Measurements from ENCODE around the gene ZNF267. TPM values are rescaled to one million over a fixed set of nuclear protein-coding genes. Genes with fewer than 3 reads are reported as not detected.

Gene ZNF267
- total RNA-seq, 4 donors from 2014 or later, result 10.6 to 51.2 (median 12.0) TPM

DNA sequence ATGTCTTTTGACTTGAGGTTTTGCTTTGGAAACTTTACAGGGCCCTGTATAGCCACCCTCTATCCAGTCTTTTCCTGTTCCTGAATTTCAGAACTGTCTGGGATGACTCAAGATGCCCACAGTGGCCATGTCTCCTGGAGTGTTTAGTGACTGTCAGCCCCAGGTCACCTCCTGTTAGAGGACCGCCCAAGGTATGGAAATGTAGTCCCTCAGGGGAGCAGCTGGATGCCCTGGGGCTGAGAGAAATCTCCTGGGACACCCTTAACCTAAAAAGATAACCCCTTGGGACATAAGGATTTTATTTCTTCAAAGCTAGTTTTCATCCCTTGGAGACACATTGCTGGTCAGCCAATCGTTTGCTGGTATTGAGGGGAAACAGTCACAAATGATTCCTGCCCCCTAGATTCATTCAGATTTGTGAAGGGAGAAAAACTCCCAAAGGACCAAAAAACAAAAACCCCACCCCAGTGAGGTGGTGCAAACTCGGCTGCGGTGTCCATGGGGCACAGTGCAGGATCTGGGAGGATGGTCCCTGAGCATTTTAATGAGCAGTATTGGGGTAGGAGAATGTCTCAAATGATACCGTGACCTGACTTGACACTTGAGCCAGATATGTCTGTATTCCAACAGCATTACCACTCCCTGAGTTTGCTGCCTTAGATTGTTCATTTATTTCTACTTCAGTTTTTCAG is 1.7 kb downstream of the ZNF267 start:
- Histone ChIP-seq H3K4me1 (peaks cover 0 to 47% (median 25%) of the 10 kb centered on the region in 4 donors), H3K4me3 (peak overlapping the region; percentile 78 to 100 (median 94)), H3K27me3 (no peaks in the 10 kb centered on the region), H3K36me3 (no peaks in the 10 kb centered on the region), H3K27ac (peak overlapping the region in 3 of 4 donors; percentile 89 to 96 (median 94)), H3K9me3 (no peaks in the 10 kb centered on the region)
- no peak for TF ChIP-seq POLR2A (IDR thresholded peaks at IDR 0.05)
- TF ChIP-seq, protein P1, sequence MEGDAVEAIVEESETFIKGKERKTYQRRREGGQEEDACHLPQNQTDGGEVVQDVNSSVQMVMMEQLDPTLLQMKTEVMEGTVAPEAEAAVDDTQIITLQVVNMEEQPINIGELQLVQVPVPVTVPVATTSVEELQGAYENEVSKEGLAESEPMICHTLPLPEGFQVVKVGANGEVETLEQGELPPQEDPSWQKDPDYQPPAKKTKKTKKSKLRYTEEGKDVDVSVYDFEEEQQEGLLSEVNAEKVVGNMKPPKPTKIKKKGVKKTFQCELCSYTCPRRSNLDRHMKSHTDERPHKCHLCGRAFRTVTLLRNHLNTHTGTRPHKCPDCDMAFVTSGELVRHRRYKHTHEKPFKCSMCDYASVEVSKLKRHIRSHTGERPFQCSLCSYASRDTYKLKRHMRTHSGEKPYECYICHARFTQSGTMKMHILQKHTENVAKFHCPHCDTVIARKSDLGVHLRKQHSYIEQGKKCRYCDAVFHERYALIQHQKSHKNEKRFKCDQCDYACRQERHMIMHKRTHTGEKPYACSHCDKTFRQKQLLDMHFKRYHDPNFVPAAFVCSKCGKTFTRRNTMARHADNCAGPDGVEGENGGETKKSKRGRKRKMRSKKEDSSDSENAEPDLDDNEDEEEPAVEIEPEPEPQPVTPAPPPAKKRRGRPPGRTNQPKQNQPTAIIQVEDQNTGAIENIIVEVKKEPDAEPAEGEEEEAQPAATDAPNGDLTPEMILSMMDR (IDR thresholded peaks at IDR 0.05), result no peak
- DNase-seq, result no peak

DNA sequence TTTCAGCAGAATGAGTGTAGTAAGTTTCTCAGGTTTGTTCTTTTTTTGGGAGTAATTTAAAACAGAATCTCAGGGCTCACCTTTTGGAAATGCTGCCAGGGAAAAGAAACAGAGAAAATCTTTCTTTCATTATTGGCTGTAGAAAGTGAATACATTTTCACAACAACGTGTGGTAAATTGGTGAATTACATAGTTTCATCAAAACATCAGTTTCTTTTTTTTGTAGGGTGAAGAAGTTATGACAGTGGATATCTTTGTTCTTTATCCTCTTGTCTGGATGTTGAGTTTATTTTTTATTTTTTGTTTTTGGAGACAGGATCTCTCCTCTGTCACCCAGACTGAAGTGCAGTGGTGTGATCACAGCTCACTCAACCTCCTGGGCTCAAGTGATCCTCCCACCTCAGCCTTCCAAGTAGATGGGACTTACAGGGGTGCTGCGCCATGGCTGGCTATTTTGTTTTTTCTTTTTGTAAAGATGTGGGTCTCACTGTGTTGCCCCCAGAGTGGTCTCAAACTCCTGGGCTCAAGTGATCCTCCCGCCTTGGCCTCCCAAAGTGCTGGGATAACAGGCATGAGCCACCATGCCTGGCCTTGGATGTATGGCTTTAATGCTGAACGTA is 2.4 kb downstream of the ZNF267 start:
- Histone ChIP-seq H3K4me1 (peaks cover 0 to 50% (median 27%) of the 10 kb centered on the region in 4 donors), H3K27ac (peak overlapping the region in 1 of 4 donors; percentile 22), H3K4me3 (no peak overlapping the region), H3K9me3 (no peaks in the 10 kb centered on the region), H3K36me3 (no peaks in the 10 kb centered on the region), H3K27me3 (no peaks in the 10 kb centered on the region)
- DNase-seq, result no peak
- TF ChIP-seq POLR2A (IDR thresholded peaks at IDR 0.05), result no peak
- TF ChIP-seq, protein P1 (IDR thresholded peaks at IDR 0.05), result peak in 1 of 6 experiments; percentile 15

DNA sequence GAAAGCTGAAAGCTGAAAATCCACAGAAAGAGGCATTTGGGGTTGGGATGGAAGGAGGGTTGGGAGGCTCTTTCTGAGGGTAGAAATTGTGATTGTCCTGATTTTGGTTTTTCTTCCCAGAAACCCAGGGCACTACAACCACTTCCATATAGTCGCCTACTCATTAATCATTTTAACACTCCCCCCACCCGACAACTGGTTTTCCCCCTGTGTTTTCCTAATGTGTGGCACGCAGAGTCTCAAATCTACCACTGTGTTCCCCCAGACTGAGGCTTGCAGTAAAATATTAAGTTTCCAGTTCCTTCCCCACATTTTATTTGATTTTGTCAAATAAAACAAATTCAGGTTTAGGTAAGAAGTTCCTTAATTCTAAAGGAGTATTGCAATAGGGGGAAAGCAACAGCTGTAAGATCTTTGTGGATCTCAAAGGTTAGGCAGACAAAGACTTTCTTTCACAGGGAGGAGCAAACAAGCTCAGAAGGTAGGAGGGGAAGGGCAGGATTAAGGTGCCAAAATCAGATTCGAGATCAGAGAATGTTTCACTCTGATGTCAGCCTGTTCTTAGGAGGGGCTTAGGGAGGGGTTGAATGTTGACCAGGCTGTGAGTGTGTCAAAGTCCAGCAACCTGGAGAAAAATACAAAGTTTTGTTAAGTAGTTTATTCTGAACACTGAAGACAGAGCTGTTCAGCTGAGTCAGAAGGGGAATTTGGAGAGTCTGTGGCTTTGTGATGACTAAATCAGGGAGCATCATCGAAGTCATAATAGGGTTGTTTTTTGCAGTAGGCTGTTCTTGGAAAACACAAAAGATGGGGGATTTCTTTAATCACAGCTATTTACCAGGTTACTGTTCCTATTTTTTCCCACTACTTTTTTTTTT is 3.6 kb downstream of the ZNF267 start:
- TF ChIP-seq, protein P1 (IDR thresholded peaks at IDR 0.05), result no peak
- TF ChIP-seq POLR2A (IDR thresholded peaks at IDR 0.05), result no peak
- Histone ChIP-seq H3K9me3 (no peaks in the 10 kb centered on the region), H3K4me3 (peak overlapping the region in 1 of 4 donors; percentile 21), H3K36me3 (no peaks in the 10 kb centered on the region), H3K4me1 (peaks cover 0 to 50% (median 27%) of the 10 kb centered on the region in 4 donors), H3K27me3 (no peaks in the 10 kb centered on the region), H3K27ac (peak overlapping the region; percentile 7 to 62 (median 17))
- no peak for DNase-seq

GRCh38 chr16:31877876-31878642 is 4.5 kb downstream of the ZNF267 start:
- Histone ChIP-seq H3K27ac (peak overlapping the region in 3 of 4 donors; percentile 14 to 62 (median 20)), H3K4me1 (peaks cover 0 to 50% (median 23%) of the 10 kb centered on the region in 4 donors), H3K36me3 (no peaks in the 10 kb centered on the region), H3K9me3 (no peaks in the 10 kb centered on the region), H3K27me3 (no peaks in the 10 kb centered on the region), H3K4me3 (no peak overlapping the region)
- DNase-seq, result no peak
- TF ChIP-seq, protein P1 (IDR thresholded peaks at IDR 0.05), result no peak
- no peak for TF ChIP-seq POLR2A (IDR thresholded peaks at IDR 0.05)

DNA sequence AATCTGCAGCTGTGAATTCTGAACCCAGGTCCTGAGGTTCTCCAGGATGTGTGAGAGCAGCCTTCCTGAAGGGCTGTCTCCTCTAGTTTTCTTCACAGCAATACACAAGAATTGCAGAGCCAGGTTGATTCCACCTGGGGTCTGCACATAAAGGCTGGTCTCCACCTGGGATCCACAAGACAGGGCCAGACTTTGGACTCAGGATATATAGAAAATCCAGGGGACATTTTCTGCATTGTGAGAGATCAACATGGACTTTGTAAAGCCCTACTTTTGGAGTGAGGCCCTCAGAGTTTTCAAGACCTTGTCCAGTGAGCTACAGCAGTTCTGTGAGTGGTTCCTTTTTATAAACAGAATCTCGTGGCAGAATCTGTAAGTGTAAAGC is 6.3 kb downstream of the ZNF267 start:
- TF ChIP-seq, protein P1 (IDR thresholded peaks at IDR 0.05), result no peak
- TF ChIP-seq POLR2A (IDR thresholded peaks at IDR 0.05), result no peak
- DNase-seq, result no peak
- peaks cover 0 to 46% (median 21%) of the 10 kb centered on the region in 4 donors for H3K4me1 ChIP-seq

More for the DNA sequence above, 6.3 kb downstream of the ZNF267 start:
- Histone ChIP-seq H3K27ac (peak overlapping the region in 2 of 4 donors; percentile 5 to 43), H3K27me3 (no peaks in the 10 kb centered on the region), H3K36me3 (peaks cover 0 to 12% (median 0%) of the 10 kb centered on the region in 3 donors), H3K4me3 (no peak overlapping the region), H3K9me3 (no peaks in the 10 kb centered on the region)
